Measurements from ENCODE around the gene SLC19A1.

The SLC19A1 gene

GRCh38 chr21:45558044-45558721, 15.9 kb upstream of the SLC19A1 start:
- no peak for DNase-seq (ENCODE audit: low spot score)

- no peak for DNase-seq (ENCODE audit: low spot score)
These were observed 15.4 kb upstream of the SLC19A1 start for GRCh38 chr21:45557616-45558043.

- DNase-seq (ENCODE audit: low spot score) = no peak
These were observed 14.7 kb upstream of the SLC19A1 start for GRCh38 chr21:45556645-45557615.

GRCh38 chr21:45556302-45556644, 14.0 kb upstream of the SLC19A1 start:
- DNase-seq (ENCODE audit: low spot score) = no peak

GRCh38 chr21:45555557-45556301, 13.5 kb upstream of the SLC19A1 start:
- DNase-seq (ENCODE audit: low spot score) = peak; percentile 53

GRCh38 chr21:45555251-45555556, 13.0 kb upstream of the SLC19A1 start:
- peak; percentile 12 for DNase-seq (ENCODE audit: low spot score)

- peak; percentile 88 for DNase-seq (ENCODE audit: low spot score)
These were observed 12.4 kb upstream of the SLC19A1 start for GRCh38 chr21:45554477-45555175.

GRCh38 chr21:45552696-45553391, 10.6 kb upstream of the SLC19A1 start:
- DNase-seq (ENCODE audit: low spot score) = no peak

GRCh38 chr21:45551783-45552695, 9.8 kb upstream of the SLC19A1 start:
- DNase-seq (ENCODE audit: low spot score) = no peak

GRCh38 chr21:45551316-45551715, 9.1 kb upstream of the SLC19A1 start:
- peak; percentile 87 for DNase-seq (ENCODE audit: low spot score)

GRCh38 chr21:45550522-45551210, 8.4 kb upstream of the SLC19A1 start:
- DNase-seq (ENCODE audit: low spot score) = peak; percentile 79

- DNase-seq (ENCODE audit: low spot score) = peak; percentile 19
These were observed 7.6 kb upstream of the SLC19A1 start for GRCh38 chr21:45549626-45550463.

- no peak for DNase-seq (ENCODE audit: low spot score)
These were observed 6.7 kb upstream of the SLC19A1 start for GRCh38 chr21:45548711-45549491.

- DNase-seq (ENCODE audit: low spot score) = no peak
These were observed 5.3 kb upstream of the SLC19A1 start for GRCh38 chr21:45547545-45547900.

- DNase-seq (ENCODE audit: low spot score) = no peak
These were observed 4.7 kb upstream of the SLC19A1 start for GRCh38 chr21:45546636-45547544.

GRCh38 chr21:45545691-45546531, 3.7 kb upstream of the SLC19A1 start:
- DNase-seq (ENCODE audit: low spot score) = no peak
